Measurements from ENCODE around the gene SLIRP. TPM values are rescaled to one million over a fixed set of nuclear protein-coding genes. Genes with fewer than 3 reads are reported as not detected.

SLIRP gene
- total and polyA plus RNA-seq, 2 experiments from 2014 or later, result 386 to 662 TPM

DNA sequence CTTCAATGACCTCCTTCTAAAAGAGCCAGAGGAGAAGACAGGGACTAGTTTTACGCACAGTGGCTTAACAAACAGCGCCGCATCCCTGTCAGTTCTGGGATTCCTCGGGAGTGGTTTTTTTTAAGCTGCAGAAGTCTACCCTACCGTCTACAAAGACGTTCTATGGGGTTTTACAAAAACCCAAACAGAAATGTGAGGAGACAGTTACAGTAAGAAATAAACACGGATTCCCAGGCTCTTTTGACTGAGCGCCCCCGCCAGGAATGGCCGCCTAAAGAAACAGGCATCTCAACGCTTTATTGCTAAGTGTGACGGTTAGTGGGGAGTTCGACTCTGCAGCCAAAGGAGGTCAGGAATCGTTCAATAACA is 564 bp upstream of the SLIRP start:
- Histone ChIP-seq H3K9me3 (ENCODE audit: low read depth) (no peaks in the 10 kb centered on the region), H3K36me3 (peaks cover 23% of the 10 kb centered on the region), H3K4me3 (peak overlapping the region; percentile 88), H3K4me1 (ENCODE audit: low read depth) (peaks cover 15% of the 10 kb centered on the region), H3K27me3 (no peaks in the 10 kb centered on the region), H3K27ac (peak overlapping the region; percentile 57)
- TF ChIP-seq, protein P1, sequence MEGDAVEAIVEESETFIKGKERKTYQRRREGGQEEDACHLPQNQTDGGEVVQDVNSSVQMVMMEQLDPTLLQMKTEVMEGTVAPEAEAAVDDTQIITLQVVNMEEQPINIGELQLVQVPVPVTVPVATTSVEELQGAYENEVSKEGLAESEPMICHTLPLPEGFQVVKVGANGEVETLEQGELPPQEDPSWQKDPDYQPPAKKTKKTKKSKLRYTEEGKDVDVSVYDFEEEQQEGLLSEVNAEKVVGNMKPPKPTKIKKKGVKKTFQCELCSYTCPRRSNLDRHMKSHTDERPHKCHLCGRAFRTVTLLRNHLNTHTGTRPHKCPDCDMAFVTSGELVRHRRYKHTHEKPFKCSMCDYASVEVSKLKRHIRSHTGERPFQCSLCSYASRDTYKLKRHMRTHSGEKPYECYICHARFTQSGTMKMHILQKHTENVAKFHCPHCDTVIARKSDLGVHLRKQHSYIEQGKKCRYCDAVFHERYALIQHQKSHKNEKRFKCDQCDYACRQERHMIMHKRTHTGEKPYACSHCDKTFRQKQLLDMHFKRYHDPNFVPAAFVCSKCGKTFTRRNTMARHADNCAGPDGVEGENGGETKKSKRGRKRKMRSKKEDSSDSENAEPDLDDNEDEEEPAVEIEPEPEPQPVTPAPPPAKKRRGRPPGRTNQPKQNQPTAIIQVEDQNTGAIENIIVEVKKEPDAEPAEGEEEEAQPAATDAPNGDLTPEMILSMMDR (IDR thresholded peaks at IDR 0.05; ENCODE audit: low read depth, low read length), result peak; percentile 43
- DNase-seq (ENCODE audit: low read depth in 1 of 2, low spot score in 1 of 2), result peak in 1 of 2 donors; percentile 45

DNA sequence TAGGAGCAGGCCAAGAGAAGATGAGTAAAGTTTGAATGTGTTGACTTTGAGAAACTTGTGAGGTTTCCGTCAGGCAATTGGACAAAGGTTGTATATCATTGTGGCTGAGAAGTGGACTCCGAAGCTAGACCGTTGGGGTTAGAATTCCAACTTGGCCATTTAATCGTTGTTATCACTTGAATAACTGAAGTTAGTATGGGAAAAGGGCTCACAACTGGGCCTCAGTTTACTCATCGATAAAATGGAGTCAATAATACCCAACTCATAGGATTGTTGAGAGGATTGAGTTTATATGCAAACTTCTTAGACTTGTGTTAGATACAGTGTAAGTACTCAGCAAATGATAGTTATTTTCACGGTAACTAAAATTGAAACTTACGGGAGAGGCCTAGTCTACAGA is 846 bp downstream of the SLIRP start:
- H3K27ac ChIP-seq, result no peak overlapping the region
- TF ChIP-seq, protein P1 (IDR thresholded peaks at IDR 0.05; ENCODE audit: low read depth, low read length), result no peak

DNA sequence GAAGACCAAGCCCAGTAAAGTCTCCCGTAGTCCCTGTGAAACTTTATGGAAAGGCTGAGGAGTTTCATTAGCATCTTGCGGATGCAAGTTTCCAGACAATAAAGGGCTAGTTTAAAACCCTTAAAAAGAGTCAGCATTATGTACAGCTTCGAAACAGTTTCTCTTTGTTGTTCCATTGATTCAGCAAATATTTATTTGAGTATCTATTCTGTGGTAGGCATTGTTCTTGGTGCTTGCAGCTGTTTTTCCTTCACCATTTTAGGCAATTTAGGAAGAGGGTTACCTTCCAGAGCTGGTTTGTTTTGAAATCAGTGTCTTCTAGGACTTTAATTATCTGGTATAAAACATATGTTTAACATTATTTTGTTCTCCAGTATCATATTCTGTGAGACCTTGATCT is 1.5 kb downstream of the SLIRP start:
- H3K27ac ChIP-seq, result no peak overlapping the region

More for the DNA sequence above, 846 bp downstream of the SLIRP start:
- Histone ChIP-seq H3K27me3 (no peaks in the 10 kb centered on the region), H3K36me3 (peaks cover 30% of the 10 kb centered on the region), H3K4me3 (peak overlapping the region; percentile 88), H3K9me3 (ENCODE audit: low read depth) (no peaks in the 10 kb centered on the region), H3K4me1 (ENCODE audit: low read depth) (peaks cover 15% of the 10 kb centered on the region)
- DNase-seq (ENCODE audit: low read depth in 1 of 2, low spot score in 1 of 2), result no peak

DNA sequence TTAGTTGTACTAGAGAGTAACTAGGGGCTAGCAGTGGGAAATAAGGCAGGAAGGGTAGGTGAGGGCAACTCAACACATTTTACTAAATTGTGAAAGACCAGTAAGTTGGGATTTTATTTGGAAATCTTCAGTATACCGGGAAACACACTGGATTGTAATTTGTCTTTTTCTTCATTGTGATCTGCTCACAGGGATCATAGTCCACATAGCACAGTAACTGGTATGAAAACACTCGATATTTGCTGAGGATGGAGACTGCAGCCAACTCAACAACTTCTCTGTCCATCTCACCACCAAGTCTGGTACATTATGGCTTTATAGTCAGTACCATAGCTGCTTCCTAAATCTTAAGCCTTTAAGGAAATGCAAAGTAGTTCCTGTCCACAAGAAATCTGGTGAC is 2.5 kb downstream of the SLIRP start:
- Histone ChIP-seq H3K4me3 (no peak overlapping the region), H3K4me1 (ENCODE audit: low read depth) (peaks cover 15% of the 10 kb centered on the region), H3K36me3 (peaks cover 39% of the 10 kb centered on the region), H3K9me3 (ENCODE audit: low read depth) (no peaks in the 10 kb centered on the region), H3K27ac (no peak overlapping the region), H3K27me3 (no peaks in the 10 kb centered on the region)
- TF ChIP-seq, protein P1 (IDR thresholded peaks at IDR 0.05; ENCODE audit: low read depth, low read length), result no peak
- DNase-seq (ENCODE audit: low read depth in 1 of 2, low spot score in 1 of 2), result no peak

More for the DNA sequence above, 1.5 kb downstream of the SLIRP start:
- Histone ChIP-seq H3K27me3 (no peaks in the 10 kb centered on the region), H3K36me3 (peaks cover 29% of the 10 kb centered on the region), H3K4me1 (ENCODE audit: low read depth) (peaks cover 15% of the 10 kb centered on the region), H3K4me3 (peak overlapping the region; percentile 88), H3K9me3 (ENCODE audit: low read depth) (no peaks in the 10 kb centered on the region)
- TF ChIP-seq, protein P1 (IDR thresholded peaks at IDR 0.05; ENCODE audit: low read depth, low read length), result no peak
- no peak for DNase-seq (ENCODE audit: low read depth in 1 of 2, low spot score in 1 of 2)

DNA sequence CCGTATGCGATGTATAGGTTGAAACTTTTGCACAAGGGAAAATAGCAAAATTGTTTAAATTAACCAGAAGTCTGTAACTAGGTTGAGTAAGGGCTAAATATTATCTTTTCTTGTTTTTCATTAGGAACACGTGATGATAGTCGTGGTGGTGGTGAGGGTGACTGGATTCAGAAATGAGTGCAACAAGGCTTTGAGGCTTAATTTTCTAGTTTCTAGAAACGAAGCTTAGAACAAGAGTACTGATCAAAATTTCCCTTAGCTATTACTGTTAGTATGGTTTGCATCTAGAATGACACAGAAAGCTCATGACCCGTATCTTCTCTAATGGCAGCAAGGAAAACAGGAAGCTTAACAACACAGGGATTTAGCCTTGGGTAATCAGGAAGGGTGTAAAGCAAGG is 7.0 kb downstream of the SLIRP start:
- Histone ChIP-seq H3K9me3 (ENCODE audit: low read depth) (no peaks in the 10 kb centered on the region), H3K4me3 (no peak overlapping the region), H3K4me1 (ENCODE audit: low read depth) (no peaks in the 10 kb centered on the region), H3K27me3 (no peaks in the 10 kb centered on the region), H3K36me3 (peaks cover 73% of the 10 kb centered on the region), H3K27ac (no peak overlapping the region)
- TF ChIP-seq, protein P1 (IDR thresholded peaks at IDR 0.05; ENCODE audit: low read depth, low read length), result no peak
- DNase-seq (ENCODE audit: low read depth in 1 of 2, low spot score in 1 of 2), result no peak

Data from cardiac muscle cell (in vitro differentiated cells and primary cell).